Tibial nerve (tissue), 4 donors: ENCODE results near the gene RHEX. TPM values are rescaled to one million over a fixed set of nuclear protein-coding genes. Genes with fewer than 3 reads are reported as not detected.

ENCODE experiments used
- DNase-seq, 2 donors: peaks; one replicate each; pipeline ENCODE4 v3.0.0-alpha.2; 2019; ENCODE audit warnings: low spot score in 2 of 2
- H3K27ac ChIP-seq, 4 donors: fragments of 200-600 bp; sonication (generic) in 3 of 4; one replicate each; pipeline ENCODE4 v1.5.1; 2017 to 2019; ENCODE audit warnings: mild to moderate bottlenecking in 1 of 4
- H3K27me3 ChIP-seq, 2 donors: fragments of 200-600 bp; sonication (generic) in 1 of 2; one replicate each; pipeline versions ENCODE4 v1.5.1 to v1.6.0; 2017 to 2019
- H3K36me3 ChIP-seq, 3 donors: fragments of 200-600 bp; sonication (generic); one replicate each; pipeline ENCODE4 v1.5.1; 2018 to 2019
- H3K4me1 ChIP-seq, 4 donors: fragments of 200-600 bp; sonication (generic) in 3 of 4; one replicate each; pipeline ENCODE4 v1.5.1; 2017 to 2019
- H3K4me3 ChIP-seq, 4 donors: fragments of 200-600 bp; sonication (generic) in 3 of 4; one replicate each; pipeline ENCODE4 v1.5.1; 2017 to 2019; ENCODE audit warnings: mild to moderate bottlenecking in 1 of 4, moderate library complexity in 1 of 4
- H3K9me3 ChIP-seq, 4 donors: fragments of 200-600 bp; sonication (generic) in 3 of 4; one replicate each; pipeline ENCODE4 v1.5.1; 2017 to 2019
- CTCF ChIP-seq, 5 experiments: fragments of 200-600 bp in 3 of 5; fragments of 450-650 bp in 2 of 5; sonication (generic) in 3 of 5; IDR thresholded peaks; one replicate each; pipeline ENCODE4 v1.5.1; 2016 to 2019; ENCODE audit warnings: antibody characterized with exemption in 5 of 5, mild to moderate bottlenecking in 3 of 5, moderate library complexity in 2 of 5
- EP300 ChIP-seq, 2 donors: sonication (generic); formaldehyde crosslinking; IDR thresholded peaks; one replicate each; pipeline ENCODE4 v1.6.1; 2017; ENCODE audit warnings: antibody characterized with exemption in 2 of 2, mild to moderate bottlenecking in 1 of 2
- POLR2A ChIP-seq, 2 donors: fragments of 450-650 bp; IDR thresholded peaks; one replicate each; pipeline ENCODE4 v1.6.1; 2017; ENCODE audit warnings: antibody characterized with exemption in 2 of 2, mild to moderate bottlenecking in 2 of 2, moderate library complexity in 2 of 2
- WGBS, 2 donors: methylation state at CpG; one replicate each; pipeline ENCODE4 v1.1.5; 2018; 5-methylcytosine and 5-hydroxymethylcytosine counted together
- total RNA-seq, 4 donors: library from RNA; depleted of rRNA; stranded (reverse); fragments of >200 nt; gene quantifications; one replicate each; pipeline ENCODE4 v1.1.0, GENCODE V29; 2016

Gene RHEX
- total RNA-seq, 4 donors from 2014 or later: 1.2 to 4.8 TPM; not detected in 2

DNA sequence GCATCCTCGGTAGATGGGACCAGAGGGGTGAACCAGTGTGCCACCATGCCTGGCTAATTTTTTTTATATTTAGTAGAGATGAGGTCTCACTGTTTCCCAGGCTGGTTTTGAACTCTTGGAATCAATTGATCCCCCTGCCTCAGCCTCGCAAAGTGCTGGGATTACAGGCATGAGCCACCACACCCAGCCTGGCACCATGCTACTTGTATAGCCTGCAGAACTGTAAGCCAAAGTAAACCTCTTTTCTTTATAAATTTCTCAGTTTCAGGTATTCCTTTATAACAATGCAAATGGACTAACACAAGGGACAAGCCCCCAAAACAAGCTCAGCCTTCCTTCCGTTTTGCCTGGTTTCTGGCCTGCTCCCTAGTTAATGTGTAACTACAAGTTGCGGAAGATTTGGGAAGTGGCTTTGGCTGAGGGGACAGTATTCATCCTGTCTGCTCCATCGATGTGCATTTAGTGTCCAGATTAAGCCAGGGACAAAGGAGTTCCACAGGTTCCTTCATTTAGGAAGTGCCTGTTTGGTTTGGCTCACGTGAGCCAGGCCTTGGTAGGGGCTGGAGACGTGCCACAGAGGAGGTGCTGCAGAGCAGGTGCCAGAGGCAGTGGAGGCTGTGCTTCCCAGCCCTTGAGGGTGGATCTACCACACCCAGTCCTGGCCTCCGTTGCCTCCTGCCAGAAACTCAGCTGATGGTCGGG, 59.8 kb downstream of the RHEX start:
- H3K36me3 ChIP-seq: no peaks in the 10 kb centered on the region
- no peaks in the 10 kb centered on the region for H3K9me3 ChIP-seq
- WGBS, 2 donors: 72% methylated on average over 9 of the region's 9 CpGs
- TF ChIP-seq EP300 (IDR thresholded peaks at IDR 0.05) (no peak), CTCF (IDR thresholded peaks at IDR 0.05) (no peak), POLR2A (IDR thresholded peaks at IDR 0.05) (no peak)
- peaks cover 0 to 12% (median 6%) of the 10 kb centered on the region in 4 donors for H3K4me1 ChIP-seq
- no peak overlapping the region for H3K4me3 ChIP-seq
- peaks cover 0 to 15% of the 10 kb centered on the region in 2 donors for H3K27me3 ChIP-seq
- no peak overlapping the region for H3K27ac ChIP-seq
- DNase-seq: no peak

DNA sequence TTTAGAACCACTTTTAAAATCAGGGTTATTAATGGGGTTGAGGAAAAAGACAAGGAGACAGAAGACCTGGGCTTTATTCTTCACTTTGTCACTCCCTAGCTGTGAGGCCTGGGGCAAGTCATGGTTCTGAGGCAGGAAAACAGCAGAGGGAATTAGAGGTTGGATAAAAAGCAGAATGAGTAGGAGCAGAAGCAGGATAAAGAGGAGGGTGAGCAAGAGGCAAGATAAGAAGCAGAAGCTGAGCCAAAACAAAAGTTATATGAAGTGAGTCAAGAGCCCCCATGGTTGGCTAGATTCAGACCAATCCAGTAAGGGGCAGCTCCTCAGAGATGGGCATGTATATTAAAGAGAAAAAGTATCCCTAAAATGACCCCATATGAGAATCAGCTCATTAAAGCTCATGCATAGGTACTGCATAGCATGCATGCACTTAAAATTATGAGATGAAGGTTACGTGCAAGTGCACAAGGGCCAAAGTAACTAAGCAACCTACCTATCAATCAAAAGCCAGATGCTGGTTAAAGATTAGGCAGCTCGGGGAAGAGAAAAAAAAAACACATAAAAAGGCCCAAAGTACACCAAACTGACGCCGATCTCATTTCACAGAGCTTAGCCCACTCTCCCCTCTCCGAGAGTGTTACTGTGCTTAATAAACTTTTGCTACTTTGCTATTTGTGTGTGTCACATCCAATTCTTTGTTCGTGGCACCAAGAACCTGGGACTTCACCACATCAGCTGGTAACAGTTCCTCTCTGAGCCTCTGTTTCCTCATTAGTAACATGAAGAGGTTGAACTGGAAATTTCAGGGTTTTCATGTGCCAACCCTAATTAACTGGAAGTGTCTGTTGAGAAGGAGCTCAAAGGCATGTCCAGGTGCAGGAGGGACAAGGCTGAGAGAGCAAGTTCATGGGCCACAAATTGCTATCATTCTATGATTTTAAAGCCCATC, 62.0 kb downstream of the RHEX start:
- TF ChIP-seq CTCF (IDR thresholded peaks at IDR 0.05): no peak
- no peak for TF ChIP-seq EP300 (IDR thresholded peaks at IDR 0.05)
- no peak for TF ChIP-seq POLR2A (IDR thresholded peaks at IDR 0.05)
- H3K36me3 ChIP-seq: no peaks in the 10 kb centered on the region
- peaks cover 0 to 29% of the 10 kb centered on the region in 2 donors for H3K27me3 ChIP-seq
- DNase-seq: no peak
- H3K4me3 ChIP-seq: no peak overlapping the region
- H3K27ac ChIP-seq: no peak overlapping the region
- peaks cover 0 to 16% (median 9%) of the 10 kb centered on the region in 4 donors for H3K4me1 ChIP-seq
- no peaks in the 10 kb centered on the region for H3K9me3 ChIP-seq
- 84% methylated on average over 6 of the region's 6 CpGs for WGBS, 2 donors

GRCh38 chr1:206115791-206116190, 62.8 kb downstream of the RHEX start:
- peaks cover 0 to 29% of the 10 kb centered on the region in 2 donors for H3K27me3 ChIP-seq
- no peak overlapping the region for H3K4me3 ChIP-seq
- peaks cover 0 to under 1% (median 0%) of the 10 kb centered on the region in 4 donors for H3K9me3 ChIP-seq
- H3K27ac ChIP-seq: no peak overlapping the region
- TF ChIP-seq EP300 (IDR thresholded peaks at IDR 0.05): no peak
- TF ChIP-seq CTCF (IDR thresholded peaks at IDR 0.05): no peak
- 94 to 99% methylated on average over 8 of the region's 8 CpGs for WGBS, 2 donors
- peaks cover 0 to 16% (median 9%) of the 10 kb centered on the region in 4 donors for H3K4me1 ChIP-seq
- no peak for DNase-seq
- H3K36me3 ChIP-seq: no peaks in the 10 kb centered on the region

DNA sequence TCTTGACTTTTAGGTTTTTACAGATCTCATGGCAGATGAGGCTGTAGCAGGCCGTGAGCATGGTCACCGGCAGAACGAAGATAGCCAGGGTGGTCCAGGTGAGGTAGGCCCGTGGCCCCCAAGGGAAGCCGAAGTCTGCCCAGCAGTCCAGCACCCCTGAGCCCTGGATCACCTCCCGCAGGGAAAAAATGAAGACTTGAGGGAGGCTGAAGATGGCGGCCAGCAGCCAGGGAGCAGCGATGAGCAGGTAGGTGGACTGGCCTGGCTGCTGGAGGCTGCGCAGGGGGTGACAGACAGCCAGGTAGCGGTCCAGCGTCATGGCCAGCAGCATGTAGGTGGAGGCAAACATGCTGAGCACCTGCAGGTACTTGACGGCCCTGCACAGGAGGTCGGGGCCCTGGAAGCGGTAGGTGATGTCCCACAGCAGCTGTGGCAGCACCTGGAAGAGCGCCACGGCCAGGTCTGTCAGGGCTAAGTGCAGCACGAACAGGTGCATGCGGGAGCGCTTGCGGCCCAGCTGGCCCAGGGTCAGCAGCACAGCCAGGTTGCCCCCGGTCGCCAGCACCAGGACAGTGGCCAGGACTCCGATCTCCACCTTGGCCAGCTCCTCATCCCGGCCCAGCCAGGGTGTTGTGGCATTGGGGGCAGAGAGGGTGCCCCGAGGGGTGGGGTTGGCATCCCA, 63.4 kb downstream of the RHEX start:
- Histone ChIP-seq H3K4me1 (peaks cover 0 to 16% (median 9%) of the 10 kb centered on the region in 4 donors), H3K36me3 (no peaks in the 10 kb centered on the region), H3K4me3 (no peak overlapping the region), H3K27ac (no peak overlapping the region), H3K9me3 (peaks cover 0 to 6% (median 0%) of the 10 kb centered on the region in 4 donors), H3K27me3 (peaks cover 0 to 29% of the 10 kb centered on the region in 2 donors)
- 90 to 93% methylated on average over 23 to 25 of the region's 25 CpGs for WGBS, 2 donors
- DNase-seq: no peak
- TF ChIP-seq POLR2A (IDR thresholded peaks at IDR 0.05) (no peak), EP300 (IDR thresholded peaks at IDR 0.05) (no peak), CTCF (IDR thresholded peaks at IDR 0.05) (no peak)
